Stimulated activated naive B cell treated with anti-CD40 and anti-IgM and Interleukin-4, amounts not matched to agents 10 μg/mL and 1 μg/mL and 100 μg/mL, for 72 hours (primary cell): ENCODE data around the gene STRBP.
"Not testable (repeated sequence)": the region's sequence is repeated elsewhere in the genome, so short reads cannot be mapped to it uniquely, and the experiment has no call there.

Source experiments
- ATAC-seq, 2 donors: fragments of 150-1000 bp; cut with Tn5 transposase; replicated peaks; 2 replicates each; pipeline ENCODE4 v1.10.0; 2021; ENCODE audit warnings: moderate library complexity in 1 of 2
- DNase-seq: peaks from one replicate; pipeline ENCODE4 v3.0.0; 2021
- H3K27ac Mint-ChIP-seq: one replicate; pipeline ENCODE4 v1.8.0; 2022; ENCODE audit warnings: mild to moderate bottlenecking, mixed read lengths
- H3K27me3 Mint-ChIP-seq, 2 donors: one replicate each; pipeline ENCODE4 v1.8.0; 2022; ENCODE audit warnings: mixed read lengths in 2 of 2
- H3K36me3 Mint-ChIP-seq, 2 donors: one replicate each; pipeline ENCODE4 v1.8.0; 2022; ENCODE audit warnings: mixed read lengths in 2 of 2, mild to moderate bottlenecking in 1 of 2
- H3K4me1 Mint-ChIP-seq, 2 donors: one replicate each; pipeline ENCODE4 v1.8.0; 2022; ENCODE audit warnings: mixed read lengths in 2 of 2, mild to moderate bottlenecking in 1 of 2
- H3K4me3 Mint-ChIP-seq, 2 donors: one replicate each; pipeline ENCODE4 v1.8.0; 2022; ENCODE audit warnings: mild to moderate bottlenecking in 2 of 2, mixed read lengths in 2 of 2, moderate library complexity in 1 of 2
- H3K9me3 Mint-ChIP-seq, 2 donors: one replicate each; pipeline ENCODE4 v1.8.0; 2022; ENCODE audit warnings: mixed read lengths in 2 of 2, mild to moderate bottlenecking in 1 of 2

STRBP gene

GRCh38 chr9:123268465-123269259 lies at the start of gene STRBP:
Gene STRBP (minus strand): TSS chr9:123268586. CDS start chr9:123184134, 84,452 bp downstream.
- Mint-ChIP-seq H3K4me1 (peaks cover 32 to 51% of the 10 kb centered on the region in 2 donors), H3K4me3 (peak within 1 kb of the TSS; percentile 86 to 92), H3K36me3 (peaks cover 8 to 18% of the 10 kb centered on the region in 2 donors), H3K9me3 (no peaks in the 10 kb centered on the region), H3K27me3 (no peaks in the 10 kb centered on the region), H3K27ac (peak within 1 kb of the TSS; percentile 93)
- peak; percentile 92 to 94 for ATAC-seq
- peak; percentile 92 for DNase-seq

DNA sequence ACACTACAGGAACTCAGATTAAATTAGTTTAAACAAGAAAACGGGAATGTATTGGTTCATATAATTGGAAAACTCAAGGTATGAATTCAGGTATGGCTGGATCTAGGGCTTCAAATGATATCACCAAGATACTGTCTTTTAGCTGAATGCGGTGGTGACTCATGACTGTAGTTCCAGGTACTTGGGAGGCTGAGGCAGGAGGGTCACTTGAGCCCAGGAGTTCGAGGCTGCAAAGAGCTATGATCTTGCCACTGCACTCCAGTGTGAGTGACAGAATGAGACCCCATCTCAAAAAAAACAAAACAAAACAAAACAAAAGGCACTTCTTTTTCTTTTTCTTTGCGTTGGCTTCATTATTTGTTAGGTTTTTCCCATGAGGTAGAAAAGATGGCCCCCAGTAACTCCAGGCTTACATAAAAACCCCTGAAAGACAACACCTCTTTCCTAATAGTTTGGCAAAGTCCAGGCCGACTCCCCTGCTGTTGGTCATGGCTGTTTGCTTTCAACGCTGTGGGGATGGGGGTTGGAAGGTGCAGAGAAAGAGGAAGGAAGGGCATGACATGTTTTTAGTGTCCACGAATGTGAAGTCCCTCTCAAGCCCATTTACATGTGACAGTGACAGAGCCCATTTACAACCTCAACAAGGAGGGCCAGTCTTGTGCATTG lies 47.8 kb upstream of the STRBP start:
- DNase-seq (no peak), ATAC-seq (peak; percentile 70 to 71)
- Mint-ChIP-seq H3K9me3 (no peaks in the 10 kb centered on the region), H3K27ac (peak overlapping the region; percentile 91), H3K36me3 (no peaks in the 10 kb centered on the region), H3K4me3 (no peak overlapping the region), H3K27me3 (no peaks in the 10 kb centered on the region), H3K4me1 (peaks cover 53 to 86% of the 10 kb centered on the region in 2 donors)

DNA sequence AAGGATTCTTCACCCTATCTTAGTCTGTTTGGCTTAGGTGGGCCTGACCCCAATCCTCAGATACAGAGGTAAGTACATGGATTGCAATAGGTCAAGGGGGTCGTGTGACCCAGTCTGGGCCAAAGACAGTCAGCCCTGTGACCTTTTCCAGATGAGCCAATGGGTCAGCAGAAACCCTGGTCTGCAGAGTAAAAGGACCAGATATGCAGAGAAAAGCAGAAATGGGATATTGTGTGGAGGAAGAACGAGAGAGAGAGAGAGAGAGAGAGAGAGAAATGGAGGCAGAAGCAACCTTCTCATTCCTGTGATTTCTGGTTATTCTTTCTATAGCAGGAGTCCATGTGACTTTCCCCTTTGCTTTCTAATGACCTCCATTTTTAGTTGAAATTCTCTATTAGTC lies 47.2 kb upstream of the STRBP start:
- Mint-ChIP-seq H3K4me1 (peaks cover 53 to 80% of the 10 kb centered on the region in 2 donors), H3K4me3 (no peak overlapping the region), H3K9me3 (no peaks in the 10 kb centered on the region), H3K27me3 (no peaks in the 10 kb centered on the region), H3K27ac (peak overlapping the region; percentile 91), H3K36me3 (no peaks in the 10 kb centered on the region)
- ATAC-seq (no peak), DNase-seq (no peak)

DNA sequence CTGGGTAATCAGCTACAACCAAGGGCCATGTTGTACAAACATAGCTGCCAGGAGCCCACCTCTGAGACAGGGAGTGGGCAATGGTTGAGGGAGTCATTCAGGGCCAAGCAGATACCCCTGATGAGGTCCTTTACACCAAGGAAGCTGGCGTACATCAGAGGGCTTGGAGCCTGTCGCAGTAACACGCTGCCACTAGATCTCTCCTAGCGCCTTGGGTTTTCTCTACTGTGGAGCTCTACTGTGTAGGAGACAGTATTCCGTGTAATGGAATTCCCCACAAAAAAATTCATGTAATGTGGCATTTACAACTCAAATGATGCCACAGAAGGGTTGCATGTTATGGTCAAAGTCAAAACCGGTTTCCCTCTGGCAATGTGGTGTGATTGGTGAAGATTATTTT lies 46.2 kb upstream of the STRBP start:
- H3K9me3 Mint-ChIP-seq, result no peaks in the 10 kb centered on the region
- no peaks in the 10 kb centered on the region for H3K27me3 Mint-ChIP-seq
- no peaks in the 10 kb centered on the region for H3K36me3 Mint-ChIP-seq
- H3K27ac Mint-ChIP-seq, result no peak overlapping the region
- H3K4me3 Mint-ChIP-seq, result no peak overlapping the region
- ATAC-seq (no peak), DNase-seq (no peak)
- H3K4me1 Mint-ChIP-seq, result peaks cover 45 to 70% of the 10 kb centered on the region in 2 donors

DNA sequence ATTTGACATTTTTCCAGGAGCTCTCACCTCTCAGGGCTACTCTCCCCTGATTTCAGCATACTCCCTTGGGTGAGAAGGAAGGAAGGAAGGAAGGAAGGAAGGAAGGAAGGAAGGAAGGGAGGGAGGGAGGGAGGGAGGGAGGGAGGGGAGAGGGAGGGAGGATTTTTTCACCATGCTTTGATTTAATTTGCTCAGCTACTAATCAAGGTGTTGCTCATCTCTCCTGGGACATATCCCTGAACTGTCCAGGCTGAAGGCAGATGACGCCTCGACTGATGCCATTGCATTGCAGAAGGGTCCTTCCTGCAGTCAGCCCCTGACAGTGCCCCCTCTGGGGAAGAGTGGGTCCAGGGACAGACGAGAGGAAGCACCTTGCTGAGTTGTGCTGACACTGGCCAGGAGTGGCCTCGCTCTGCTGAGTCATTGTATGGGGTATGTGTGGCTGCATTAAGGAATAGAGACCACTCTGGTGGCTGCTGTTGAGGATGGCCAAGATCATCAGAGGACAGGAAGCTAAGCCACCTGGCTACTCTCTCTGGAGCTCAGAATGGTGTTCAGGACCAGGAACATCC lies 44.0 kb upstream of the STRBP start:
- H3K4me1 Mint-ChIP-seq, result peaks cover 29 to 48% of the 10 kb centered on the region in 2 donors
- DNase-seq (no peak), ATAC-seq (peak in 1 of 2 donors; percentile 14)
- H3K27me3 Mint-ChIP-seq, result no peaks in the 10 kb centered on the region
- H3K27ac Mint-ChIP-seq, result no peak overlapping the region
- H3K36me3 Mint-ChIP-seq, result no peaks in the 10 kb centered on the region
- no peak overlapping the region for H3K4me3 Mint-ChIP-seq
- no peaks in the 10 kb centered on the region for H3K9me3 Mint-ChIP-seq

DNA sequence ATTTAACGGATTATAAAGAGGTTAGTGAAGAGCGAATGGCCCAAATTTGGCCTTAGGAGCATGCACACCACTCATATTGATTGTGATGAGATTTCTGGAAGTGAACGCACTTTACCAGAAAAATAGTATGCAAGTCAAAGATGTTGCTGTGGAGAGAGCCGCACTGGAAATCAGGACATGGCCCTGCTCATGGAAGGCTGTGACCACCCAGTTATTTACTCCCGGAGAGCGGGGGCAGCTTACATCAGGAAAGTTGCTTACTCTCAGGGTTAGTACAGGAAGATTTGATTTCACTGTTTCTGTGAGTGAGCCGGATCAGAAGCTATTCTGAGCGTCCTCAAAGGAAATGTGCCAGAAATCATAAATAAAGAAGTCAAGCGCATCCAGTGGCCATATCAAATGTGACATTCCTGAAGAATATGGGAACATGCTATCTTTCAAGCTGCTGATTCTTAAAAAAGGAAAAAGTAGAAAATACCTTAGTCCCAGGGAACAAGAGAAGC lies 42.9 kb upstream of the STRBP start:
- Mint-ChIP-seq H3K9me3 (no peaks in the 10 kb centered on the region), H3K27me3 (no peaks in the 10 kb centered on the region), H3K4me3 (no peak overlapping the region), H3K36me3 (no peaks in the 10 kb centered on the region), H3K27ac (peak overlapping the region; percentile 0), H3K4me1 (peaks cover 25 to 40% of the 10 kb centered on the region in 2 donors)
- DNase-seq (no peak), ATAC-seq (no peak)

DNA sequence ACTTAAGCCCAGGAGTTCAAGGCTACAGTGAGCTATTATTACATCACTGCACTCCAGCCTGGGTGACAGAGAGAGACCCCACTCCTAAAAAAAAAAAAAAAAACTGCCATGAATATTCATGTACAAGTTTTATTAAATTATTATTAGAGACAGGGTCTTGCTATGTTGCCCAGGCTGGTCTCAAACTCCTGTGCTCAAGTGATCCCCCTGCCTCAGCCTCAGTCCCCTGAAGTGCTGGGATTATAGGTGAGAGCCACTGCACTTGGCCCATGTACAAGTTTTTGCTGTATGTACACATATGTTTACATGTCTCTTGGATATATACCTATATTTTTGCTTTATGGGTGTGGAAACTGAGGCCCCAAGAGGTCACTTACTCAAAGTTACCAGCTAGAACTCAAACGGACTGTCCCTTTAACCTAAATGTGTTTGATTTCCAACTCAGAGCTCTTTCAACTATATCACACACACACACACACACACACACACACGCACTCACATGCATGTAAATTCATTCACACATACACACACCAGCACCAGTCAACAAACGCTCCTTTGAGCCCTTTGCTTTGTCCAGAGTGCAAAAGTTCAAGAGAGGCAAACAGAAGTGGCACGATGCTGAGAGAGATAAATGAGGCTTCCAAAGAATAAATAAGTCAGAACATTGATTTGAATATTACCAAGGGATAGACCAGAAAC lies 42.3 kb upstream of the STRBP start:
- Mint-ChIP-seq H3K36me3 (no peaks in the 10 kb centered on the region), H3K4me3 (no peak overlapping the region), H3K27ac (peak overlapping the region; percentile 0), H3K9me3 (no peaks in the 10 kb centered on the region), H3K4me1 (peaks cover 20 to 34% of the 10 kb centered on the region in 2 donors), H3K27me3 (no peaks in the 10 kb centered on the region)
- ATAC-seq (no peak), DNase-seq (no peak)

DNA sequence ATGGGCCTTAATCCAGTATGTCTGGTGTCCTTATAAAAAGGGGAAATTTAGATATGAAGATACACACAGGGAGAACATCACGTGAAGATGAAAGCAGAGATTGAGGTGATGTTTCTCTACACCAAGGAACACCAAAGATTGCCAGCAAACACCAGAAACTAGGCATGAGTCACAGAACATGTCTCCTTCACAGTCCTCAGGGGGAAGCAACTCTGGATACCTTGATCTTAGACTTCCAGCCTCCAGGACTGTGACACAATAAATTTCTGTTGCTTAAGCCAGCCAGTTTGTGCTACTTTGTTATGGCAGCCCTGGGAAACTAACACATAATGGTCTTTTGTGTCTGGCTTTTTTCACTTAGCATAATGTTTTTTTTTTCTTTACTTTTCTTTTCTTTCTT lies 41.2 kb upstream of the STRBP start:
- Mint-ChIP-seq H3K27ac (no peak overlapping the region), H3K4me3 (no peak overlapping the region), H3K9me3 (no peaks in the 10 kb centered on the region), H3K36me3 (no peaks in the 10 kb centered on the region), H3K4me1 (peaks cover 26 to 40% of the 10 kb centered on the region in 2 donors), H3K27me3 (no peaks in the 10 kb centered on the region)
- ATAC-seq, result no peak
- no peak for DNase-seq

GRCh38 chr9:123305879-123306278 lies 37.5 kb upstream of the STRBP start:
- no peak for DNase-seq
- H3K4me3 Mint-ChIP-seq, result no peak overlapping the region
- no peaks in the 10 kb centered on the region for H3K27me3 Mint-ChIP-seq
- peaks cover 15 to 16% of the 10 kb centered on the region in 2 donors for H3K4me1 Mint-ChIP-seq
- no peak overlapping the region for H3K27ac Mint-ChIP-seq
- no peaks in the 10 kb centered on the region for H3K9me3 Mint-ChIP-seq
- ATAC-seq, result no peak
- H3K36me3 Mint-ChIP-seq, result no peaks in the 10 kb centered on the region

- H3K9me3 Mint-ChIP-seq, result no peaks in the 10 kb centered on the region
- H3K27ac Mint-ChIP-seq, result peak overlapping the region; percentile 86
- no peak overlapping the region for H3K4me3 Mint-ChIP-seq
- no peak for ATAC-seq
- DNase-seq, result no peak
- peaks cover 16 to 17% of the 10 kb centered on the region in 2 donors for H3K4me1 Mint-ChIP-seq
- no peaks in the 10 kb centered on the region for H3K36me3 Mint-ChIP-seq
- no peaks in the 10 kb centered on the region for H3K27me3 Mint-ChIP-seq
These were observed 35.9 kb upstream of the STRBP start for GRCh38 chr9:123304340-123304691.

GRCh38 chr9:123302348-123303214 lies 34.2 kb upstream of the STRBP start:
- DNase-seq, result no peak
- ATAC-seq, result no peak
- no peaks in the 10 kb centered on the region for H3K27me3 Mint-ChIP-seq
- no peaks in the 10 kb centered on the region for H3K36me3 Mint-ChIP-seq
- no peaks in the 10 kb centered on the region for H3K9me3 Mint-ChIP-seq
- no peak overlapping the region for H3K27ac Mint-ChIP-seq
- peaks cover 16 to 17% of the 10 kb centered on the region in 2 donors for H3K4me1 Mint-ChIP-seq
- no peak overlapping the region for H3K4me3 Mint-ChIP-seq

DNA sequence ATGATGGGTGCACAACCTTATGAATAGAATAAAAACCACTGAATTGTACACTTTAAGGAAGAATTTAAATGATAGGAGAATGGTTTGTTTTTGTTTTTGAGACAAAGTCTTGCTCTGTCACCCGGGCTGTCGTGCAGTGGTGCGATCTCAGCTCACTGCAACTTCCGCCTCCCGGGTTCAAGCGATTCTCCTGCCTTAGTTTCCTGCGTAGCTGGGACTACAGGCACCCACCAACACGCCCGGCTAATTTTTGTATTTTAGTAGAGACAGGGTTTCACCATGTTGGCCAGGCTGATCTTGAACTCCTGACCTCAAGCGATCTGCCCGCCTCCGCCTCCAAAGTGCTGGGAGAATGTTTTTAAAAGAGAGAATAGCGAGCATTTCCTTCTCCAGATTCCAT lies 33.5 kb upstream of the STRBP start:
- H3K9me3 Mint-ChIP-seq, ATAC-seq, DNase-seq, H3K4me3 Mint-ChIP-seq, H3K27me3 Mint-ChIP-seq, H3K36me3 Mint-ChIP-seq, H3K27ac Mint-ChIP-seq: not testable (repeated sequence)
- peaks cover 16 to 17% of the 10 kb centered on the region in 2 donors for H3K4me1 Mint-ChIP-seq

- H3K4me3 Mint-ChIP-seq, result no peak overlapping the region
- H3K4me1 Mint-ChIP-seq, result peaks cover 15 to 17% of the 10 kb centered on the region in 2 donors
- no peaks in the 10 kb centered on the region for H3K27me3 Mint-ChIP-seq
- no peaks in the 10 kb centered on the region for H3K9me3 Mint-ChIP-seq
- H3K36me3 Mint-ChIP-seq, result no peaks in the 10 kb centered on the region
- no peak for DNase-seq
- H3K27ac Mint-ChIP-seq, result no peak overlapping the region
- ATAC-seq, result no peak
These were observed 32.2 kb upstream of the STRBP start for GRCh38 chr9:123300554-123300953.
